Bronchial epithelial cell (primary cell): ENCODE results near the gene CDK6. TPM values are rescaled to one million over a fixed set of nuclear protein-coding genes. Genes with fewer than 3 reads are reported as not detected.

Experiments
- DNase-seq: peaks from one replicate; pipeline ENCODE4 v3.0.0-alpha.2; 2010; ENCODE audit warnings: low read depth
- FAIRE-seq: peaks from 2 replicates; lab custom pipeline; 2011; peaks lifted over from hg19 to GRCh38; lab: Jason Lieb, UNC
- H3K27me3 ChIP-seq: 2 replicates; pipeline ENCODE4 v1.5.1; 2011; ENCODE audit warnings: low read length; ENCODE audit not compliant: control insufficient read depth, insufficient read depth
- H3K36me3 ChIP-seq: 2 replicates; pipeline ENCODE4 v1.5.1; 2011; ENCODE audit warnings: low read length; ENCODE audit not compliant: control insufficient read depth, insufficient read depth
- H3K4me3 ChIP-seq: 2 replicates; pipeline ENCODE4 v1.5.1; 2011; ENCODE audit warnings: mild to moderate bottlenecking, low read depth, low read length, control low read depth
- total RNA-seq: library from RNA; depleted of rRNA; stranded (reverse); fragments of >200 nt; gene quantifications from 2 replicates; pipeline ENCODE4 v1.2.1, GENCODE V29; 2014
- TF ChIP-seq, protein P1 (sequence below): IDR thresholded peaks from 2 replicates; pipeline ENCODE4 v1.5.1; 2011; ENCODE audit warnings: mild to moderate bottlenecking, moderate library complexity, low read length, control low read depth, inconsistent platforms; ENCODE audit not compliant: insufficient read depth, severe bottlenecking

Gene CDK6
- total RNA-seq, 1 donor from 2014 or later: 52.9 TPM

GRCh38 chr7:92706563-92706962 lies 129.8 kb downstream of the CDK6 start:
- DNase-seq (no peak), FAIRE-seq (no peak)
- Histone ChIP-seq H3K36me3 (peaks cover 2% of the 10 kb centered on the region), H3K27me3 (no peaks in the 10 kb centered on the region), H3K4me3 (no peak overlapping the region)
- TF ChIP-seq, protein P1, sequence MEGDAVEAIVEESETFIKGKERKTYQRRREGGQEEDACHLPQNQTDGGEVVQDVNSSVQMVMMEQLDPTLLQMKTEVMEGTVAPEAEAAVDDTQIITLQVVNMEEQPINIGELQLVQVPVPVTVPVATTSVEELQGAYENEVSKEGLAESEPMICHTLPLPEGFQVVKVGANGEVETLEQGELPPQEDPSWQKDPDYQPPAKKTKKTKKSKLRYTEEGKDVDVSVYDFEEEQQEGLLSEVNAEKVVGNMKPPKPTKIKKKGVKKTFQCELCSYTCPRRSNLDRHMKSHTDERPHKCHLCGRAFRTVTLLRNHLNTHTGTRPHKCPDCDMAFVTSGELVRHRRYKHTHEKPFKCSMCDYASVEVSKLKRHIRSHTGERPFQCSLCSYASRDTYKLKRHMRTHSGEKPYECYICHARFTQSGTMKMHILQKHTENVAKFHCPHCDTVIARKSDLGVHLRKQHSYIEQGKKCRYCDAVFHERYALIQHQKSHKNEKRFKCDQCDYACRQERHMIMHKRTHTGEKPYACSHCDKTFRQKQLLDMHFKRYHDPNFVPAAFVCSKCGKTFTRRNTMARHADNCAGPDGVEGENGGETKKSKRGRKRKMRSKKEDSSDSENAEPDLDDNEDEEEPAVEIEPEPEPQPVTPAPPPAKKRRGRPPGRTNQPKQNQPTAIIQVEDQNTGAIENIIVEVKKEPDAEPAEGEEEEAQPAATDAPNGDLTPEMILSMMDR: no peak

DNA sequence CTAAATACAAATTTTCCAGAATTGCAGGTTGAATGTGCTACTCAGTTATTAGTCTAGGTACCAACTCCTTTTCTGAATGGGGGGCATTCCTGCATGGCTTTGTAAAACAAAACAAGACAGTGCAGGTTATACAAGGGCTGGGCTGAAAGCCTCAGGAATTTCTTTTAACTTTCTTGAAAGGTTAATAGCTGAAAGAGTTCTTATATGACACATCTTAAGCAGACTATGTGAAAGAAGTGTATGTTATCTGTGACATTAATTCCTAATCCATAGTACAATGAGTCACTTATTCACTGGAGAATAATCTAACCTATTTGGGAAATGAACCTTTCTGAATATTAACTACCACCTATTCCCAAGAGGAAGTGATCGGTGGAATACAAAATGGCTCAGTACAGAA lies 130.5 kb downstream of the CDK6 start:
- Histone ChIP-seq H3K4me3 (no peak overlapping the region), H3K27me3 (no peaks in the 10 kb centered on the region), H3K36me3 (peaks cover 2% of the 10 kb centered on the region)
- TF ChIP-seq, protein P1: no peak
- FAIRE-seq (no peak), DNase-seq (no peak)

GRCh38 chr7:92704858-92705257 lies 131.5 kb downstream of the CDK6 start:
- Histone ChIP-seq H3K27me3 (no peaks in the 10 kb centered on the region), H3K4me3 (no peak overlapping the region), H3K36me3 (peaks cover 2% of the 10 kb centered on the region)
- FAIRE-seq (no peak), DNase-seq (no peak)
- TF ChIP-seq, protein P1: no peak

- peaks cover 2% of the 10 kb centered on the region for H3K36me3 ChIP-seq
- no peak for FAIRE-seq
- DNase-seq: no peak
- no peaks in the 10 kb centered on the region for H3K27me3 ChIP-seq
- no peak overlapping the region for H3K4me3 ChIP-seq
- TF ChIP-seq, protein P1: no peak
Measured at GRCh38 chr7:92702535-92702934, 133.8 kb downstream of the CDK6 start.

DNA sequence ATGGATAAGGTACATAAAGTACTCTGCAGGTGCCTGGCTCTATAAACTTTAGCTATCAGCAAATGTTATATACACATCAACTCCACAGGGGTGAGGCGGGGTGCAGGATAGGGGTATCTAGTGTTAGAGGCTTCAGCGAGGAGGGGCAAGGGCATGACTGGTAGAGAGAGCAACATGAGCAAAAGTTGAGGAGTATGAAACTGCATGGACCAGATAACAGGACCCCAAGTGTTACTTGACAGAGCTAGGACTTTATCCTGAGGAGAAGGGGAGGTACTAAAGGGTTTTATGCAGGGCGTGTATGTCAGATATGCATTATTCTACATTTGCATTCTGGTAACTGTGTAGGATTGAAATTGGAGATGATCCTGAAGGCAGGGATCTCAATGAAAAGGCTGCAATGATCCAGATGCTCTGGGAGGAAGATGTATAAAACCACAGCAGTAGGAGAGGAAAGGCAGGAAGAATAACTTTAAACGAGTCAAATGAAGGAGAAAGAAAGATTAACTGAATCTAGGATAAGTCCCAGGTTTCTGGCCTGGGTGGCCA lies 136.3 kb downstream of the CDK6 start:
- TF ChIP-seq, protein P1: no peak
- H3K36me3 ChIP-seq: no peaks in the 10 kb centered on the region
- FAIRE-seq (peak; percentile 66), DNase-seq (no peak)
- no peaks in the 10 kb centered on the region for H3K27me3 ChIP-seq
- no peak overlapping the region for H3K4me3 ChIP-seq

GRCh38 chr7:92699560-92699959 lies 136.8 kb downstream of the CDK6 start:
- no peak for FAIRE-seq
- DNase-seq: peak; percentile 69
- Histone ChIP-seq H3K27me3 (no peaks in the 10 kb centered on the region), H3K4me3 (no peak overlapping the region), H3K36me3 (no peaks in the 10 kb centered on the region)
- TF ChIP-seq, protein P1: no peak
